GM12878 (cell line): ENCODE data around the gene DUS4L. TPM values are rescaled to one million over a fixed set of nuclear protein-coding genes. Genes with fewer than 3 reads are reported as not detected.
A peak's percentile ranks its signal among the peaks of the same experiment; 100 is the strongest.

Source experiments
- ASH2L ChIP-seq: fragments of 300-600, 200-600 bp; sonication (generic); IDR thresholded peaks from 2 replicates; pipeline ENCODE4 v1.6.1; 2017; ENCODE audit warnings: low read depth, mild to moderate bottlenecking, borderline replicate concordance
- ATF7 ChIP-seq: fragments of 450-650 bp; IDR thresholded peaks from 2 replicates; pipeline ENCODE4 v1.6.1; 2016; ENCODE audit warnings: low read depth, mild to moderate bottlenecking
- BCL3 ChIP-seq: IDR thresholded peaks from 2 replicates; pipeline ENCODE4 v1.6.1; 2011; ENCODE audit warnings: borderline replicate concordance, low read depth, mild to moderate bottlenecking, moderate library complexity, low read length; ENCODE audit not compliant: insufficient read depth, poor library complexity, severe bottlenecking
- CREB1 ChIP-seq: IDR thresholded peaks from 2 replicates; pipeline ENCODE4 v1.6.1; 2012; ENCODE audit warnings: low read depth, mild to moderate bottlenecking, inconsistent platforms
- CREM ChIP-seq: IDR thresholded peaks from 2 replicates; pipeline ENCODE4 v1.6.1; 2014; ENCODE audit warnings: antibody characterized with exemption, low read depth
- ESRRA ChIP-seq: IDR thresholded peaks from 2 replicates; pipeline ENCODE4 v1.6.1; 2012; ENCODE audit warnings: mild to moderate bottlenecking, low read length, improper control_type of control experiment
- FOXK2 ChIP-seq: fragments of 450-650 bp; IDR thresholded peaks from 2 replicates; pipeline ENCODE4 v1.6.1; 2017; ENCODE audit warnings: mild to moderate bottlenecking, moderate library complexity
- GABPA ChIP-seq: IDR thresholded peaks from 2 replicates; pipeline ENCODE4 v1.6.1; 2014; ENCODE audit warnings: antibody characterized with exemption, low read depth, mild to moderate bottlenecking, inconsistent platforms
- JUND ChIP-seq: IDR thresholded peaks from 2 replicates; pipeline ENCODE4 v1.6.1; 2012; ENCODE audit warnings: low read depth, mild to moderate bottlenecking, low read length, improper control_type of control experiment, moderate library complexity
- NFIC ChIP-seq: IDR thresholded peaks from 2 replicates; pipeline ENCODE4 v1.6.1; 2012; ENCODE audit warnings: low read depth, mild to moderate bottlenecking, inconsistent platforms, low read length, moderate library complexity
- NKRF ChIP-seq: fragments of 450-650 bp; conservative IDR thresholded peaks from 2 replicates; pipeline ENCODE4 v1.6.1; 2017; ENCODE audit warnings: mild to moderate bottlenecking, moderate library complexity
- NR2F1 ChIP-seq: fragments of 450-650 bp; conservative IDR thresholded peaks from 2 replicates; pipeline ENCODE4 v1.6.1; 2017; ENCODE audit warnings: mild to moderate bottlenecking
- POLR2AphosphoS5 ChIP-seq: IDR thresholded peaks from 2 replicates; pipeline ENCODE4 v1.6.1; 2011; ENCODE audit warnings: mild to moderate bottlenecking, low read length, inconsistent platforms
- RUNX3 ChIP-seq: IDR thresholded peaks from 2 replicates; pipeline ENCODE4 v1.6.1; 2012; ENCODE audit warnings: low read length, inconsistent platforms
- SIX5 ChIP-seq: IDR thresholded peaks from 2 replicates; pipeline ENCODE4 v1.6.1; 2011; ENCODE audit warnings: mild to moderate bottlenecking, low read depth, low read length, moderate library complexity; ENCODE audit not compliant: severe bottlenecking
- SPI1 ChIP-seq: IDR thresholded peaks from 2 replicates; pipeline ENCODE4 v1.6.1; 2011; ENCODE audit warnings: low read depth, mild to moderate bottlenecking, low read length, moderate library complexity, borderline replicate concordance; ENCODE audit not compliant: insufficient read depth
- SUZ12 ChIP-seq: fragments of 200-600 bp; sonication (generic); IDR thresholded peaks from one replicate; pipeline ENCODE4 v1.6.1; 2018; ENCODE audit warnings: antibody characterized with exemption, mild to moderate bottlenecking; ENCODE audit not compliant: unreplicated experiment
- TAF1 ChIP-seq: IDR thresholded peaks from 2 replicates; pipeline ENCODE4 v1.6.1; 2011; ENCODE audit warnings: mild to moderate bottlenecking, low read depth, low read length, borderline replicate concordance
- TCF7 ChIP-seq: IDR thresholded peaks from 2 replicates; pipeline ENCODE4 v1.6.1; 2014; ENCODE audit warnings: antibody characterized with exemption, borderline replicate concordance
- YY1 ChIP-seq: IDR thresholded peaks from 2 replicates; pipeline ENCODE4 v1.6.1; 2011; ENCODE audit warnings: low read depth, mild to moderate bottlenecking, low read length
- ZBED1 ChIP-seq: IDR thresholded peaks from 2 replicates; pipeline ENCODE4 v1.6.1; 2016; ENCODE audit warnings: borderline replicate concordance
- polyA plus RNA-seq, 11 experiments: library from polyadenylated mRNA; depleted of rRNA in 4 of 11; unstranded in 6 of 11; stranded (reverse) in 5 of 11; fragments of >200 nt; fragmentation: Nextera tagmentation in 4 of 11; fragmentation: Illumina TruSeq in 1 of 11; extraction: Ambion mirVana in 4 of 11; extraction: Trizol in 1 of 11; gene quantifications; 1 replicate in 1 of 11; 2 replicates in 10 of 11; pipeline versions ENCODE4 v1.2.1 to v1.2.3, GENCODE V29; 2011 to 2016; ENCODE audit warnings: inconsistent platforms in 2 of 11, missing spikeins in 2 of 11, low read depth in 1 of 11
- total RNA-seq, 4 experiments: library from RNA; depleted of rRNA in 3 of 4; stranded (reverse); fragments of >200 nt in 3 of 4; fragmentation: Illumina TruSeq in 1 of 4; extraction: Trizol in 1 of 4; gene quantifications; 2 replicates each; pipeline versions ENCODE4 v1.2.1 to v1.2.3, GENCODE V29; 2013 to 2021
- TF ChIP-seq, protein P1 (sequence below): fragments of 450-650 bp; IDR thresholded peaks from 2 replicates; pipeline ENCODE4 v1.6.1; 2017; ENCODE audit warnings: mild to moderate bottlenecking, moderate library complexity
- TF ChIP-seq, protein P2 (sequence below): fragments of 450-650 bp; IDR thresholded peaks from 2 replicates; pipeline ENCODE4 v1.6.1; 2014; ENCODE audit warnings: mild to moderate bottlenecking

Gene DUS4L
- total and polyA plus RNA-seq, 10 of the 15 experiments (the other 5 are each of a cell fraction or from before 2014, with no cell fraction given): 5.3 to 15.3 (median 12.8) TPM

DNA sequence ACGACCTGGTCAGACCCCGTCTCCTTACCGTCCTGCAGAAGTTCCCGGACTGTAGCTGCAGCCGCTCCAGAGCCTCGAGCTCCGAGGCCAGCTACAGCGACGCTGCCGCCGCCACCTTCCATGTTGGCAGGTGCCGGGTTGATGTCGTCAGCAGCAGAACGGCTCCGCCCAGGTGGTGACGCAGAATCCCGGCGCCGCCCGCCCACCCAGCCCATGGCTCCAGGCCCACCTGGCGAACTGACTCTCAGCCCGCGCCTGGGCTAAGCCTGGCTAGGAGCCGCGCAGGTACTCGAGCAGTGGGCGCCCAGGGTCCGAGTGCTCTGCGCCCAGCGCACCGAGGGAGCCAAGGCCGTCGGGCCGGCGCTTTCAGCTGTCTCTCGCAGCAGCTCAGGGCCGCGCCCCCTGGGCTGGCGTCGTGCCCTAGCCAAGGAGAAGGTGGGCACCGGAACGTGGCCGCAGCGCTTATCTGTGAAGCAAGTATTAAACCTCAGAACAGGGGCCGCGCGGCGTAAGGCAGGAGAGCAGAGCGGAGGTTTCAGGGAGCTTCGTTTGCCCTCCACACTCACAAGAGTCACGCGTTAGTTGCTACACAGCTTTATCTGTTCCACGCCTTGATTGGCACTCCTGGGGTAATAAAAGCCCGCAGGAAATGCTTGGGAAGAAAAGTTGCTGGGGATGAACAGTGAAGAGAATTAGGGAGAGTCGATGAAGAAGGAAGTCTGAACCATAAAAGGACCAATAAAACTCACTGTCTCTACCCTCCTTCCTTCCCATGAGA is at the start of gene DUS4L, which contains the start of gene COG5 (continued):
- TF ChIP-seq NKRF (peak; percentile 92), SIX5 (peak; percentile 37), SPI1 (0 out of 2 replicates have a peak, but pooled peaks have one; percentile 0), RUNX3 (0 out of 2 replicates have a peak, but pooled peaks have one; percentile 3), NFIC (no peak), YY1 (peak; percentile 95), JUND (peak; percentile 66; the same call in 1 of the 2 replicates), TCF7 (no peak), GABPA (no peak), ESRRA (no peak), ZBED1 (no peak), BCL3 (peak; percentile 32), NR2F1 (0 out of 2 replicates have a peak, but pooled peaks have one; percentile 13), CREM (peak; percentile 98), ATF7 (peak; percentile 92), SUZ12 (no peak), CREB1 (peak; percentile 99), FOXK2 (peak; percentile 93), ASH2L (0 out of 2 replicates have a peak, but pooled peaks have one; percentile 69), POLR2AphosphoS5 (peak; percentile 89), TAF1 (peak; percentile 73)
- TF ChIP-seq, protein P1, sequence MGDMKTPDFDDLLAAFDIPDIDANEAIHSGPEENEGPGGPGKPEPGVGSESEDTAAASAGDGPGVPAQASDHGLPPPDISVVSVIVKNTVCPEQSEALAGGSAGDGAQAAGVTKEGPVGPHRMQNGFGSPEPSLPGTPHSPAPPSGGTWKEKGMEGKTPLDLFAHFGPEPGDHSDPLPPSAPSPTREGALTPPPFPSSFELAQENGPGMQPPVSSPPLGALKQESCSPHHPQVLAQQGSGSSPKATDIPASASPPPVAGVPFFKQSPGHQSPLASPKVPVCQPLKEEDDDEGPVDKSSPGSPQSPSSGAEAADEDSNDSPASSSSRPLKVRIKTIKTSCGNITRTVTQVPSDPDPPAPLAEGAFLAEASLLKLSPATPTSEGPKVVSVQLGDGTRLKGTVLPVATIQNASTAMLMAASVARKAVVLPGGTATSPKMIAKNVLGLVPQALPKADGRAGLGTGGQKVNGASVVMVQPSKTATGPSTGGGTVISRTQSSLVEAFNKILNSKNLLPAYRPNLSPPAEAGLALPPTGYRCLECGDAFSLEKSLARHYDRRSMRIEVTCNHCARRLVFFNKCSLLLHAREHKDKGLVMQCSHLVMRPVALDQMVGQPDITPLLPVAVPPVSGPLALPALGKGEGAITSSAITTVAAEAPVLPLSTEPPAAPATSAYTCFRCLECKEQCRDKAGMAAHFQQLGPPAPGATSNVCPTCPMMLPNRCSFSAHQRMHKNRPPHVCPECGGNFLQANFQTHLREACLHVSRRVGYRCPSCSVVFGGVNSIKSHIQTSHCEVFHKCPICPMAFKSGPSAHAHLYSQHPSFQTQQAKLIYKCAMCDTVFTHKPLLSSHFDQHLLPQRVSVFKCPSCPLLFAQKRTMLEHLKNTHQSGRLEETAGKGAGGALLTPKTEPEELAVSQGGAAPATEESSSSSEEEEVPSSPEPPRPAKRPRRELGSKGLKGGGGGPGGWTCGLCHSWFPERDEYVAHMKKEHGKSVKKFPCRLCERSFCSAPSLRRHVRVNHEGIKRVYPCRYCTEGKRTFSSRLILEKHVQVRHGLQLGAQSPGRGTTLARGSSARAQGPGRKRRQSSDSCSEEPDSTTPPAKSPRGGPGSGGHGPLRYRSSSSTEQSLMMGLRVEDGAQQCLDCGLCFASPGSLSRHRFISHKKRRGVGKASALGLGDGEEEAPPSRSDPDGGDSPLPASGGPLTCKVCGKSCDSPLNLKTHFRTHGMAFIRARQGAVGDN: peak; percentile 58; the same call in 1 of the 2 replicates
- TF ChIP-seq, protein P2, sequence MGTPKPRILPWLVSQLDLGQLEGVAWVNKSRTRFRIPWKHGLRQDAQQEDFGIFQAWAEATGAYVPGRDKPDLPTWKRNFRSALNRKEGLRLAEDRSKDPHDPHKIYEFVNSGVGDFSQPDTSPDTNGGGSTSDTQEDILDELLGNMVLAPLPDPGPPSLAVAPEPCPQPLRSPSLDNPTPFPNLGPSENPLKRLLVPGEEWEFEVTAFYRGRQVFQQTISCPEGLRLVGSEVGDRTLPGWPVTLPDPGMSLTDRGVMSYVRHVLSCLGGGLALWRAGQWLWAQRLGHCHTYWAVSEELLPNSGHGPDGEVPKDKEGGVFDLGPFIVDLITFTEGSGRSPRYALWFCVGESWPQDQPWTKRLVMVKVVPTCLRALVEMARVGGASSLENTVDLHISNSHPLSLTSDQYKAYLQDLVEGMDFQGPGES: no peak
